Hematopoietic multipotent progenitor cell (in vitro differentiated cells): ENCODE results near the gene OR2V2. TPM values are rescaled to one million over a fixed set of nuclear protein-coding genes. Genes with fewer than 3 reads are reported as not detected.
A peak's percentile ranks its signal among the peaks of the same experiment; 100 is the strongest.
"Not testable (repeated sequence)": the region's sequence is repeated elsewhere in the genome, so short reads cannot be mapped to it uniquely, and the experiment has no call there.

Source experiments
- DNase-seq, 3 donors: peaks; one replicate each; pipeline ENCODE4 v3.0.0-alpha.2; 2011 to 2015; ENCODE audit warnings: low read depth in 2 of 3, low spot score in 2 of 3
- total RNA-seq: library from RNA; depleted of rRNA; stranded (reverse); fragments of >200 nt; gene quantifications from one replicate; pipeline ENCODE4 v1.2.3, GENCODE V29; 2012

Gene OR2V2
- total RNA-seq, 1 donor = under 0.01 TPM

DNA sequence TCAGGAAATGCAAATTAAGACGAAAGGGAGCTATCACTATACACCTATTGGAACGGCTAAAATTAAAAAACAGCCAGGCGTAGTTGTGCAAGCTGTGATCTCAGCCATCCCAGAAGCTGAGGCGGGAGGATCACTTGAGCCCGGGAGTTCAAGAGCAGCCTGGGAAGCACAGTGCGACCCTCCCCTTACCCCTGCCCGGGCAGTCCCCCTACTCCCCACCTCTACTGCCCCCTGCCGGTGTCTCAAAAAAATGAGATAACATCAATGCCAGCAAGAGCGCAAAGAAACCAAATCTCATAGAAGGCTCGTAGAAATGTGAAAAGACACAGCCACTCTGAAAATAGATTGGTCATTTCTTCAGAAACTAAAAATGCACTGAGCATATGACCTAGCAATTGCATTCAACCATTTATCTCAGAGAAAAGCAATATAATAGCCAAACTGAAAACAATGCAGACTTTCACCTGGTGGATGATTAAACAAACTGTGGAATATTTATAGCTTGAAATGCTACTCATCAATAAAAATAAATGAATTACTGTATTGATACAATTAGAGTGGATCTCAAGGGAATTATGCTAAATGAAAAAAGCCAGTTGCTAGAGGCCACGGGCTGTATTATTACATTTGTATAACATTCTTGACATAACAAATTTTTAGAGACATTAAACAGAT is 20.6 kb downstream of the OR2V2 start:
- DNase-seq = peak in 1 of 3 donors; percentile 49

- DNase-seq = no peak
These were observed 21.3 kb downstream of the OR2V2 start for GRCh38 chr5:181168595-181169118.

DNA sequence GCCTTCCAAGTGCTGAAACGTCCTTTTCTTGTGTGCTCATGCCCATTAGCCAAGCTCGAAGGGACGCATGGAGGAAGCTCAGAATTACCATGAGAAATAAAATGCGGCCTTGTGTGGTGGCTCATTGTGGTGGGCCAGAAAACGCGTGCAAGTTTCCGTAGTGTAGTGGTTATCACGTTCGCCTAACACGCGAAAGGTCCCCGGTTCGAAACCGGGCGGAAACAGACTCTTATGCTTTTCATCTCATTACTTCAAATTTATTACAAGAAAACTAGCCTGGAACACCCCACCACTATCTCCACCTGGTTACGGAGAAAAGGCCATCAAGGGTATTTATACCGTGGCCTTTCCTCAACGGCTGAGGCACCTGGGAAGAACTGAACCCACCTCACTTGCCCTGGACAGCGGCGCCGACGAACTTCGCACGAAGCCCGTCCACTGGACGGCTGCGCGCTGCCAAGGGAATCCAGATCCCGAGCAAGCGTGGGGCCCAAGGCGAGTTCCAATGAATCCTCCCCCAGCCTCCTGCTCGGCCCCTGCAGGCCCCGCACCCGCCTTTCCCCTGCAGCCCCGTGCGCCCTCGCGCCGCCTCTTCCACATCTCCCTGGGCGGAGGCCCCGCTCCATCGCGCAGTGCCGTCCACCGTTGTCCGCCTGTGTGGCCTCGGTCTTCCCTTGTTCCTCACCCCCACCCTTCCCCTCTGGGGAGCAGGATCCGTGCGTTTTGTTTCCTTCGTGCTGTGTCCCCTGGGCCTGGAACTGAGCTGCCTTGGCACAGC is 22.3 kb downstream of the OR2V2 start:
- peak in 2 of 3 donors; percentile 60 to 79 for DNase-seq

GRCh38 chr5:181170237-181170825 is 22.9 kb downstream of the OR2V2 start:
- DNase-seq = no peak

DNA sequence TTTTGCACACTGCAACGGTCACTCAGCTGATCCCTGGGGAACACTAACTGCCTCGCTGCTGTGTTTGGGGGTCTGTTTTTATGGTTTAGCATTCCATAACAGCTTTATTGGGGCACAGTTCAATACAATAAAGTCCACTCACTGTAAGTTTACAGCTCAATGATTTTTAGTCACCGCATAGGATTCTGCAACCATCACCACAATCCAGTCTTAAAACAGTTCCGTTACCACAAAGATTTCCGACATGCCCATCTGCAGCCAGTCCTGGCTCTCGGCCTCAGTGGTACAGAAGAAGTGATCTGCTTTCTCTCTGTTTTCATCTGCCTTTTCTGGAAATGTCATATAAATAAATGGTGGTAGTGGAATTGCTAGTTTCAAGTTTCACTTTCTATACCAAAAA is 23.6 kb downstream of the OR2V2 start:
- DNase-seq = no peak

- DNase-seq = no peak
These were observed 24.4 kb downstream of the OR2V2 start for GRCh38 chr5:181171782-181172181.

GRCh38 chr5:181173027-181173419 is 25.6 kb downstream of the OR2V2 start:
- peak in 2 of 3 donors; percentile 74 to 86 for DNase-seq

GRCh38 chr5:181173420-181174342 is 26.3 kb downstream of the OR2V2 start:
- peak in 2 of 3 donors; percentile 59 to 74 for DNase-seq

- DNase-seq = no peak
These were observed 29.0 kb downstream of the OR2V2 start for GRCh38 chr5:181176254-181176952.

DNA sequence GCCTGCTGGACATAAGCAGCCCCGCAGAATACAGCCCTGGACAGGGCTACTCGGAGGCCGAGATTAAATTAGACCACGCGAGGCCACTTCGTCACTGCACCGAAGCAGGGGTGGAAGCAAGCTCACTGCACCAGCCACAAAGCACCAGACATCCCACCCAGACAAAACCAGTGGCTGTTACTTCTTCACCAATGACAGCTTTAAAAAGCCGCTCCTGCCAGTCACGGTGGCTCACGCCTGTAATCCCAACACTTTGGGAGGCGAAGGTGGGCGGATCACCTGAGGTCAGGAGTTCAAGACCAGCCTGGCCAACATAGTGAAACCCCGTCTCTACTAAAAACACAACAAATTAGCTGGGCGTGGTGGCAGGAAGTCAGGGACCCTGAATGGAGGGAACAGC is 30.2 kb downstream of the OR2V2 start:
- not testable (repeated sequence) for DNase-seq

DNA sequence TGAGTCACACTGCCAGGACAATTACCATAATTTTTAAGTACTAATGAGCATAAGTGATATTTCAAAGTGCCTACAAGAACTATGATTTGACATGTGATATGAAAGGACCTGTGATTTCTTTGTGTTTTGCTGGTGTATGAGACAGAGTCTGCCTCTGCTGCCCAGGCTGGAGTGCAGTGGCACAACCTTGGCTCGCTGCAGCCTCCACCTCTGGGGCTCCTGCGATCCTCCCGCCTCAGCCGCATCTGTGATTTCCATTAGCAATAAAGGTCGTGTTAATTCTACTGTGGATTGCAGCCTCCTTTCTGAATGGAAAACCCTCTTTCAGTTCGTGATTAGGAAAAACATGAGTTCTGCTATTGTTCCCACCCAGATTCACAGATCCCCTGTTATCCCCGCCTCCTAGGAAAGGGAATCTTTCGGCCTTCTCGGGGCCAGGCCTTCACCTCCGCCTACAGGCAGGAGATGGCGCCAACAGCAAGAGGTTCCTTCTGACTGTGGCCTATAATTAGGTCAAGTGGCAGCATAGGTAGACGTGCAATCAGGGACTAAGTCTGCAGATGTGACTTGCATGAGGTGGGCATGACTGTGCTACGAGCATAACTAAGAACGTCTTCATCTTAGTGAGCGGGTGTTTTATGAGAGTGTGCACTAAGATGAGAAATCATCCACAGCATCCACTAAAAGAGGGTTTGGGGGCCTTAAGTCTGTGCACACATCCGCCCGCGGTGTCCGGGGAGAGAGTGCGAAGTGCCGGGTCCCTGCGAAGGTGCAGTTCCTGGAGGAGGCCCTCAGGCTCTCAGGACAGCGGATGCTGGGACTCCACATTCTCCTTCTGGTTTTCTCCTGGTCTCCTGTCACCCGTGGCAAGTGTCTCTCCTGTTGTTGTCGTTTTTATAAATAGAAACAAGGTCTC is 34.5 kb downstream of the OR2V2 start:
- DNase-seq = peak in 2 of 3 donors; percentile 66 to 73

DNA sequence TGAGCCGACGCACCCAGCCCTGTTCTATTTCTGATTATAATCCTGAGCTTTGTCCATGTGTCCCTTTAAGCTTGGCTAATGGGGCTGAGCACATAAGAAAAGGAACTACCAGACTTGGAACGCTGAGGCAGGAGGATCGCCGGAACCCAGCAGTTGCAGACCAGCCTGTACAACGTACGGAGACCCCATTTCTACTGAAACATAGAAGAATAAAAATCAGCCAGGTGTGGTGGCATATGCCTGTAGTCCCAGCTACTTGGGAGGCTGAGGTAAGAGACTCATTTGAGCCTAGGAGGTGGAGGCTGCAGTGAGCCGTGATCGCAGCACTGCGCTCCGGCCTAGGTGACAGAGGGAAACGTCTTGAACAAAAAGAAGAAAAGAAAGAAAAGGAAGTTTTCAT is 35.3 kb downstream of the OR2V2 start:
- no peak for DNase-seq

- no peak for DNase-seq
These were observed 37.4 kb downstream of the OR2V2 start for GRCh38 chr5:181184845-181185216.

DNA sequence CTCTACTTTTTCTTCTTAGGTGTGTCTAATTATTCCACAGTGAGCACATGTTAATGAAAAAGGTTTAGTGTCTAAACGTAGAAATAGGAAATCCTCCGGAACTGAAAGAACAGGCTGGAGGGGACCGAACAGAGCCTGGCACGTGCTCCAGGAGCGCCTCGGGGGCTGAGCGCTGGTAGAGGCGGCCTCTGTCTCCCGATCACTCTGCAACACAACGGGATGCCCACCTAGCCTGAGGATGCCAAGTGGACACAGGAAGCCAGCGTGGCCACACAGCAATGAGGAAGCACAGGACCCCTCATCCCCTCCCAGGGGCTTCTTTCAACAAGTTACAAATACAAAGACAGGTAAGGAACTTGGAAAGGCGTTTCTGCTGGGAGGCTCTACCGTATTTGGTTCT is 38.2 kb downstream of the OR2V2 start:
- DNase-seq = no peak

DNA sequence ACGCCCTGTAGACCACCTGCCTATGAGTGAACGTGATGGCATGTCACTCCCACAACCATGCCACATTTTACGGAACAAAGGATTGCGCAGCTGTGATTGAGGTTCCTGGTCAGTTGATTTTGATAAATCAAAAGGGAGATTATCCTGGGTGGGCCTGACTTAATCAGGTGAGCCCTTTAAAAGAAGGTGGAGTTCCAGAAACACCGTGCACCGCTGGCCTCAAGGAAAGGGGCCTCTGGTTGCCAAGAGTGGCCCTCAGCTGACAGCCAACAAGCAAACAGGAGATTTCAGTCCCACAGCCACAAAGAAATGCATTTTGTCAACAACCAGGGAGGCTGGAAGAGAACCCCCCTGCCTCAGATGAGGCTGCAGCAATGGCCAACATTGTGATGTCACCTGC is 38.6 kb downstream of the OR2V2 start:
- no peak for DNase-seq

- DNase-seq = no peak
These were observed 39.7 kb downstream of the OR2V2 start for GRCh38 chr5:181186986-181187499.

DNA sequence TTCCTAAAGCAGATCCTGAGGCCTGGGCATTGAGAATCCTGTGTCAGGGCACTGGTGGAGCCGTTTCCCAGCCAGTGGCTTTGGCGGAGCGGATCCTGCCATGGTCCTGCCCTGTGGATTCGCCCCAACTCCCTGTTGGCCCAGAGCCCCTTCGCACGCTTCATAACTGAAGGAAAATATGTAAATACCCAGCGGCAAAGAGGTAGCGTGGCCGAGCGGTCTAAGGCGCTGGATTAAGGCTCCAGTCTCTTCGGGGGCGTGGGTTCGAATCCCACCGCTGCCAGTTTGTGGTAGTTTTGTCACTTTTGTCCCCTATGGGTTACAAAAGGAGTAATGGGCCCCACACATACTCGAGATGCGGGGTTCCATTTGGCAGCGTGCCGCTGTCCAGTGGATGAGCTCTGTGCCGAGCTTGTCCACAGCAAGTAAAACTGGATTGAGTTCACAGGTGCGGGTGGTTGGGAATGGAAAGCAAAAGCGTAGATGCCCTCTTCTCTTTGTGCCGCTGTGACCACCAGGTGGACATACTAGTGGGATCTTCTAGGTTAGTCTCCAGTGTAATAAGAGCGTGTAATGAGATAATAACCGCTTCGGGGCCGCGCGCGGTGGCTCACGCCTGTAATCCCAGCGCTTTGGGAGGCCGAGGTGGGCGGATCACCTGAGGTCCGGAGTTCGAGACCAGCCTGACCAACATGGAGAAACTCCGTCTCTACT is 40.3 kb downstream of the OR2V2 start:
- peak in 2 of 3 donors; percentile 64 to 86 for DNase-seq
